GM12878 (cell line): ENCODE results near the gene MESP2. TPM values are rescaled to one million over a fixed set of nuclear protein-coding genes. Genes with fewer than 3 reads are reported as not detected.

ENCODE experiments used
- ATAC-seq: fragments of 200-7000 bp; cut with Tn5 transposase; 3 replicates; pipeline ENCODE4 v1.9.1; 2020; ENCODE audit warnings: mild to moderate bottlenecking, moderate library complexity
- BruUV-seq: library from RNA; stranded (reverse); fragments of 400-500 nt; replicated peaks from 2 replicates; lab custom pipeline; 2021; lab: Mats Ljungman, UMichigan
- CTCF ChIA-PET: fragments of 300-600 bp; sonication (Branson Sonifier 250); formaldehyde crosslinking; extraction: SDS; loops from one replicate; lab custom pipeline; 2021; ENCODE audit warnings: inconsistent platforms; lab: Yijun Ruan, JAX
- POLR2A ChIA-PET: fragments of 350-600 bp; formaldehyde crosslinking; extraction: SDS; loops from one replicate; lab custom pipeline; 2021; ENCODE audit warnings: inconsistent platforms; lab: Charles Lee
- RAD21 ChIA-PET: fragments of 300-600 bp; sonication (Branson Sonifier 250); formaldehyde crosslinking; loops from one replicate; lab custom pipeline; 2023; ENCODE audit warnings: antibody characterized with exemption; ENCODE audit not compliant: unreplicated experiment; lab: Charles Lee
- SMC1A ChIA-PET: fragments of 300-600 bp; sonication (Branson Sonifier 250); formaldehyde crosslinking; loops from one replicate; lab custom pipeline; 2023; ENCODE audit not compliant: unreplicated experiment, uncharacterized antibody; lab: Charles Lee
- DNase-seq: peaks from one replicate; pipeline ENCODE4 v3.0.0-alpha.2; 2011; ENCODE audit warnings: low read depth, low spot score
- FAIRE-seq: peaks from 3 replicates; lab custom pipeline; 2011; peaks lifted over from hg19 to GRCh38; lab: Jason Lieb, UNC
- H2AFZ ChIP-seq: 2 replicates; pipeline ENCODE4 v1.6.0; 2011; ENCODE audit warnings: low read depth, low read length, control low read depth; ENCODE audit not compliant: control insufficient read depth
- H3K27ac ChIP-seq: 2 replicates; pipeline ENCODE4 v1.5.1; 2011; ENCODE audit warnings: control low read depth; ENCODE audit not compliant: control insufficient read depth, insufficient read depth
- H3K27me3 ChIP-seq, 2 experiments: replicated peaks in 1 of 2; 2 replicates each; pipeline versions ENCODE4 v1.6.0 to v1.6.1; 2011; ENCODE audit warnings: low read length in 1 of 2; ENCODE audit not compliant: control insufficient read depth in 2 of 2, insufficient read depth in 2 of 2
- H3K36me3 ChIP-seq, 2 experiments: 2 replicates each; pipeline ENCODE4 v1.5.1; 2011; ENCODE audit warnings: low read length in 1 of 2; ENCODE audit not compliant: control insufficient read depth in 2 of 2, insufficient read depth in 2 of 2
- H3K4me1 ChIP-seq: 2 replicates; pipeline ENCODE4 v1.6.1; 2011; ENCODE audit warnings: mild to moderate bottlenecking, low read length, moderate library complexity, mixed read lengths; ENCODE audit not compliant: control insufficient read depth, insufficient read depth
- H3K4me2 ChIP-seq: 2 replicates; pipeline ENCODE4 v1.6.0; 2011; ENCODE audit warnings: control low read depth; ENCODE audit not compliant: control insufficient read depth, insufficient read depth
- H3K4me3 ChIP-seq: fragments of 200-600 bp; sonication (generic); 2 replicates; pipeline ENCODE4 v1.5.1; 2016
- H3K79me2 ChIP-seq: 2 replicates; pipeline ENCODE4 v1.6.0; 2011; ENCODE audit warnings: low read length; ENCODE audit not compliant: control insufficient read depth, insufficient read depth
- H3K9ac ChIP-seq: 2 replicates; pipeline ENCODE4 v1.8.0; 2011; ENCODE audit warnings: low read length, control low read depth, mixed read lengths; ENCODE audit not compliant: control insufficient read depth, insufficient read depth
- H3K9me3 ChIP-seq: replicated peaks from 3 replicates; pipeline ENCODE4 v1.5.1; 2011; ENCODE audit warnings: mild to moderate bottlenecking, low read length; ENCODE audit not compliant: control insufficient read depth, insufficient read depth
- H4K20me1 ChIP-seq: 2 replicates; pipeline ENCODE4 v1.6.0; 2011; ENCODE audit not compliant: control insufficient read depth, insufficient read depth
- CBX5 ChIP-seq: sonication (generic); IDR thresholded peaks from 2 replicates; pipeline ENCODE4 v1.6.1; 2016; ENCODE audit warnings: low read depth, moderate library complexity, mild to moderate bottlenecking, inconsistent platforms
- CHD4 ChIP-seq: fragments of 200-600 bp; sonication (generic); IDR thresholded peaks from 2 replicates; pipeline ENCODE4 v1.6.1; 2016; ENCODE audit warnings: mild to moderate bottlenecking
- HDAC6 ChIP-seq: fragments of 200-600 bp; sonication (generic); IDR thresholded peaks from one replicate; pipeline ENCODE4 v1.8.0; 2017; ENCODE audit warnings: antibody characterized with exemption; ENCODE audit not compliant: unreplicated experiment
- JUNB ChIP-seq: IDR thresholded peaks from 2 replicates; pipeline ENCODE4 v1.6.1; 2016; ENCODE audit warnings: antibody characterized with exemption, mild to moderate bottlenecking
- NBN ChIP-seq: fragments of 450-650 bp; IDR thresholded peaks from 2 replicates; pipeline ENCODE4 v1.6.1; 2016
- NFYB ChIP-seq: IDR thresholded peaks from 2 replicates; pipeline ENCODE4 v1.6.1; 2011; ENCODE audit warnings: low read depth, mild to moderate bottlenecking, low read length, improper control_type of control experiment, moderate library complexity; ENCODE audit not compliant: insufficient read depth
- RELA ChIP-seq: fragments of 450-650 bp; IDR thresholded peaks from 2 replicates; pipeline ENCODE4 v1.8.0; 2014; ENCODE audit warnings: borderline replicate concordance; ENCODE audit not compliant: partially characterized antibody
- SMARCA5 ChIP-seq: fragments of 450-650 bp; IDR thresholded peaks from 2 replicates; pipeline ENCODE4 v1.6.1; 2017; ENCODE audit warnings: mild to moderate bottlenecking
- ZNF207 ChIP-seq: fragments of 450-650 bp; IDR thresholded peaks from 2 replicates; pipeline ENCODE4 v1.6.1; 2014; ENCODE audit warnings: antibody characterized with exemption, mild to moderate bottlenecking, borderline replicate concordance
- WGBS: methylation state at CpG from one replicate; pipeline ENCODE4 v1.1.6; 2016; ENCODE audit warnings: low lambda C conversion rate; ENCODE audit not compliant: insufficient replicate concordance, insufficient coverage; ENCODE audit errors: missing lambda C conversion rate; 5-methylcytosine and 5-hydroxymethylcytosine counted together
- in situ Hi-C: fragments of 300-500 bp; cut with MboI; formaldehyde crosslinking; loops from 9 replicates; pipeline ENCODE4 v1.14.3; 2018; ENCODE audit warnings: mixed read lengths
- intact Hi-C: fragments of 100-400 bp; cut with micrococcal nuclease; formaldehyde crosslinking; loops from one replicate; pipeline ENCODE4 v1.14.2; 2022; ENCODE audit not compliant: unreplicated experiment
- polyA plus RNA-seq, 11 experiments: library from polyadenylated mRNA; depleted of rRNA in 4 of 11; unstranded in 6 of 11; stranded (reverse) in 5 of 11; fragments of >200 nt; fragmentation: Nextera tagmentation in 4 of 11; fragmentation: Illumina TruSeq in 1 of 11; extraction: Ambion mirVana in 4 of 11; extraction: Trizol in 1 of 11; gene quantifications; 1 replicate in 1 of 11; 2 replicates in 10 of 11; pipeline versions ENCODE4 v1.2.1 to v1.2.3, GENCODE V29; 2011 to 2016; ENCODE audit warnings: inconsistent platforms in 2 of 11, missing spikeins in 2 of 11, low read depth in 1 of 11
- total RNA-seq, 4 experiments: library from RNA; depleted of rRNA in 3 of 4; stranded (reverse); fragments of >200 nt in 3 of 4; fragmentation: Illumina TruSeq in 1 of 4; extraction: Trizol in 1 of 4; gene quantifications; 2 replicates each; pipeline versions ENCODE4 v1.2.1 to v1.2.3, GENCODE V29; 2013 to 2021
- TF ChIP-seq, protein P1 (sequence below): IDR thresholded peaks from 2 replicates; pipeline ENCODE4 v1.6.1; 2012; ENCODE audit warnings: low read depth, low read length, improper control_type of control experiment
- TF ChIP-seq, protein P2 (sequence below): IDR thresholded peaks from 2 replicates; pipeline ENCODE4 v1.6.1; 2012; ENCODE audit warnings: mild to moderate bottlenecking, low read depth, low read length

MESP2 gene
- total and polyA plus RNA-seq, 10 of the 15 experiments (the other 5 are each of a cell fraction or from before 2014, with no cell fraction given) = 0.04 TPM; not detected in 9

DNA sequence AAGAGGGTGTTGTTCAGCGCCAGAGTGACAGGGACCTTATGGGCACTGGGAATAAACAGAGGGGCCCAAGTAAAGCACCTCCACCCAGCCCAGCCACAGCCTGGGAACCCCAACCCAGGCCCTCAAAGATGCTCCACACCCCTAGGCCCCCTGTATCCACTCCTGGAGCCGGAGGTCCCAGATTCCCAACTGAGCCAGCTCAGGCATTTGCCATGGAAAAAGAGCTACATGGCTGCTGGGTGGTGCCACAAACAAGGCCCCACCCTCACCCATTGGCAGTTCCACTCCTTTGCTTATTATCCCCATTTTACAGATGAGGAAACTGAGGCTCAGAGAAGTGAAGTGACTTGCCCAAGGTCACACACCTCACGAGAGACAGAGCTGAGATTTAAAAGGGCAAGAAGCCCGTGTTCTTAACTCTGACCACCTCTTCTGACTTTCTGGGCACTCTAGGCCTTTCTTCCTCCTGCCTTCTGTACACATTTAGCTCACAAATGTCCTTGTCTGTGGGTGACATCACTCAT, 21.6 kb downstream of the MESP2 start:
- intact Hi-C loops (no loop called here), in situ Hi-C loops (no loop called here)
- H4K20me1 ChIP-seq = no peaks in the 10 kb centered on the region
- H3K27me3 ChIP-seq = no peaks in the 10 kb centered on the region
- no peak overlapping the region for H3K27ac ChIP-seq
- ChIA-PET RAD21 (interaction anchor here (0.9 to 1.5 kb wide), 3 partner anchors 36 to 77 kb away, joined by 3 to 4 read pairs (median 4); no protein-coding TSS in a partner anchor), SMC1A (interaction anchor here (1.0 kb wide), 1 partner anchor 346 kb away, joined by 3 read pairs; no protein-coding TSS in a partner anchor), CTCF (interaction anchor here (1.6 kb wide), 1 partner anchor 77 kb away, joined by 5 read pairs; no protein-coding TSS in a partner anchor), POLR2A (no interaction called here)
- ATAC-seq (no peak), FAIRE-seq (no peak), DNase-seq (no peak)
- H3K9me3 ChIP-seq = no peaks in the 10 kb centered on the region
- BruUV-seq = no TSS peak
- 30% methylated on average over 4 of the region's 4 CpGs for WGBS
- H3K9ac ChIP-seq = no peak overlapping the region
- H3K4me2 ChIP-seq = no peak overlapping the region
- H3K4me1 ChIP-seq = no peaks in the 10 kb centered on the region
- H3K36me3 ChIP-seq = no peaks in the 10 kb centered on the region
- H3K79me2 ChIP-seq = no peaks in the 10 kb centered on the region
- H3K4me3 ChIP-seq = no peak overlapping the region
- no peak for TF ChIP-seq RELA
- TF ChIP-seq, protein P1, sequence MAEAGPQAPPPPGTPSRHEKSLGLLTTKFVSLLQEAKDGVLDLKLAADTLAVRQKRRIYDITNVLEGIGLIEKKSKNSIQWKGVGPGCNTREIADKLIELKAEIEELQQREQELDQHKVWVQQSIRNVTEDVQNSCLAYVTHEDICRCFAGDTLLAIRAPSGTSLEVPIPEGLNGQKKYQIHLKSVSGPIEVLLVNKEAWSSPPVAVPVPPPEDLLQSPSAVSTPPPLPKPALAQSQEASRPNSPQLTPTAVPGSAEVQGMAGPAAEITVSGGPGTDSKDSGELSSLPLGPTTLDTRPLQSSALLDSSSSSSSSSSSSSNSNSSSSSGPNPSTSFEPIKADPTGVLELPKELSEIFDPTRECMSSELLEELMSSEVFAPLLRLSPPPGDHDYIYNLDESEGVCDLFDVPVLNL = no peak
- no peak for TF ChIP-seq SMARCA5
- TF ChIP-seq, protein P2, sequence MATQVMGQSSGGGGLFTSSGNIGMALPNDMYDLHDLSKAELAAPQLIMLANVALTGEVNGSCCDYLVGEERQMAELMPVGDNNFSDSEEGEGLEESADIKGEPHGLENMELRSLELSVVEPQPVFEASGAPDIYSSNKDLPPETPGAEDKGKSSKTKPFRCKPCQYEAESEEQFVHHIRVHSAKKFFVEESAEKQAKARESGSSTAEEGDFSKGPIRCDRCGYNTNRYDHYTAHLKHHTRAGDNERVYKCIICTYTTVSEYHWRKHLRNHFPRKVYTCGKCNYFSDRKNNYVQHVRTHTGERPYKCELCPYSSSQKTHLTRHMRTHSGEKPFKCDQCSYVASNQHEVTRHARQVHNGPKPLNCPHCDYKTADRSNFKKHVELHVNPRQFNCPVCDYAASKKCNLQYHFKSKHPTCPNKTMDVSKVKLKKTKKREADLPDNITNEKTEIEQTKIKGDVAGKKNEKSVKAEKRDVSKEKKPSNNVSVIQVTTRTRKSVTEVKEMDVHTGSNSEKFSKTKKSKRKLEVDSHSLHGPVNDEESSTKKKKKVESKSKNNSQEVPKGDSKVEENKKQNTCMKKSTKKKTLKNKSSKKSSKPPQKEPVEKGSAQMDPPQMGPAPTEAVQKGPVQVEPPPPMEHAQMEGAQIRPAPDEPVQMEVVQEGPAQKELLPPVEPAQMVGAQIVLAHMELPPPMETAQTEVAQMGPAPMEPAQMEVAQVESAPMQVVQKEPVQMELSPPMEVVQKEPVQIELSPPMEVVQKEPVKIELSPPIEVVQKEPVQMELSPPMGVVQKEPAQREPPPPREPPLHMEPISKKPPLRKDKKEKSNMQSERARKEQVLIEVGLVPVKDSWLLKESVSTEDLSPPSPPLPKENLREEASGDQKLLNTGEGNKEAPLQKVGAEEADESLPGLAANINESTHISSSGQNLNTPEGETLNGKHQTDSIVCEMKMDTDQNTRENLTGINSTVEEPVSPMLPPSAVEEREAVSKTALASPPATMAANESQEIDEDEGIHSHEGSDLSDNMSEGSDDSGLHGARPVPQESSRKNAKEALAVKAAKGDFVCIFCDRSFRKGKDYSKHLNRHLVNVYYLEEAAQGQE = no peak
- TF ChIP-seq CBX5 = no peak
- TF ChIP-seq JUNB = no peak
- TF ChIP-seq CHD4 = no peak
- TF ChIP-seq ZNF207 = no peak
- no peak for TF ChIP-seq NBN
- no peak for TF ChIP-seq NFYB
- TF ChIP-seq HDAC6 = no peak
- no peak overlapping the region for H2AFZ ChIP-seq
